Dendritic cell treated with granulocyte-macrophage colony-stimulating factor and Interleukin-4, amounts not matched to agents 40 ng/mL and 50 ng/mL, for 4 days (primary cell): ENCODE measurements around the gene TET3.

ENCODE experiments used
- H3K27ac Mint-ChIP-seq: one replicate; pipeline ENCODE4 v1.8.0; 2022; ENCODE audit warnings: mild to moderate bottlenecking, mixed read lengths
- H3K27me3 Mint-ChIP-seq: one replicate; pipeline ENCODE4 v1.8.0; 2022; ENCODE audit warnings: mild to moderate bottlenecking, mixed read lengths
- H3K36me3 Mint-ChIP-seq: one replicate; pipeline ENCODE4 v1.8.0; 2022; ENCODE audit warnings: low read depth, mixed read lengths
- H3K4me1 Mint-ChIP-seq: one replicate; pipeline ENCODE4 v1.8.0; 2022; ENCODE audit warnings: low read depth, mixed read lengths
- H3K4me3 Mint-ChIP-seq: one replicate; pipeline ENCODE4 v1.8.0; 2022; ENCODE audit warnings: mild to moderate bottlenecking, moderate library complexity, mixed read lengths
- H3K9me3 Mint-ChIP-seq: one replicate; pipeline ENCODE4 v1.8.0; 2022; ENCODE audit warnings: mixed read lengths
- intact Hi-C: fragments of 100-400 bp; cut with micrococcal nuclease; formaldehyde crosslinking; loops from one replicate; pipeline ENCODE4 v1.15.0; 2022

Gene TET3

DNA sequence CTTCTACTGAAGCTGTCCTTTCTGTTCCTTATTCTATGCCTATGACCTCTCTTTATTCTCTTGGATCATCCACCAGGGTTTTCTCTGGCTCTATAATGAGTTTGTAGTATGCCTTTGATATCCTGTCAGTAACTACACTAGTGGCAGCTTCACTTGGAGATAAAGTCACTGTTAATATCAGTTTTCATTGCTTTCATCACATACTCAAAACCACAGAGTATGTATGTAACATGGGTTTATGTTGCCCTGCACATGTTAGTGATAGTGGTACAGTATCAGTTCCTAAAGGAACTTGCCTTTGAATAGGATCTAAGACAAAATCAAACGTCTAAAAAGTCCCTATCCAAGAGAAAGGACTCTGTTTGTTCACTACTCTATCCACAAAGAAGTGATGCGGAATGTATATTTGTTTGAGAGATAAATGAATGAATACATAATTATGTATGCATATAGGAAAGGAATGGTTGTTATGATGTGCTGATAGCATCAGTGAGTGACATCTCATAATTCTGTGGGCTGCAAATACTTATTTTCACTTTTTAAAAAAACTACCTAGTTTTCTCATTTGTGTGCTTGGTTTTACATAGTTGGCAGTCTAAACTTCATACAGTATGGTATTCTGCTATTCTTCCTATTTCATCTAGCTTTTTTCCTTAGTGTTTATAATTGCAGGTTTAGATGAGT lies 45.1 kb downstream of the TET3 start:
- H3K4me3 Mint-ChIP-seq: peak overlapping the region; percentile 37
- no peak overlapping the region for H3K27ac Mint-ChIP-seq
- no peaks in the 10 kb centered on the region for H3K9me3 Mint-ChIP-seq
- peaks cover 75% of the 10 kb centered on the region for H3K4me1 Mint-ChIP-seq
- H3K36me3 Mint-ChIP-seq: peaks cover 20% of the 10 kb centered on the region
- intact Hi-C loops: loop anchor here (5.0 kb wide), 1 partner anchor 47 kb away; no protein-coding TSS in a partner anchor
- no peaks in the 10 kb centered on the region for H3K27me3 Mint-ChIP-seq

DNA sequence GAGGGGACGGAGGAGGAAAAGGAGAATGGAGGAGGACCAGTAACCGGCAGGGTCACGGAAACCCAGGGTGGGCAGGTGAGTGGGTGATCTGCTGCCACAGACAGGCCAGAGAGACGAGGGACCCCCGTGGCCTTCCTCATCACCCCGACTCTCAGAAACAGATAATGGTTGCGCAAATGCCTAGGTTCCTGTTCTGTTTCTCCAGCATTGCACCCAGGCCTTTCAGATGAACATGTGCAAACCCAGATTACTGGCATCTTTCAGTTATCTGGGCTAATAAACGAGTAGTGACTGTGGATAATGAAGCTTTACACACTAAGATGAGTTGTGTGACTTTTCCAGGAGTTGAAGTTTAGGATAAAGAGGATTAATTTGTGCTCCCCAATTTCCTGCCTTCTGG lies 46.5 kb downstream of the TET3 start:
- peak overlapping the region; percentile 57 for H3K4me3 Mint-ChIP-seq
- intact Hi-C loops: no loop called here
- peaks cover 76% of the 10 kb centered on the region for H3K4me1 Mint-ChIP-seq
- peaks cover 23% of the 10 kb centered on the region for H3K36me3 Mint-ChIP-seq
- peak overlapping the region; percentile 78 for H3K27ac Mint-ChIP-seq
- H3K27me3 Mint-ChIP-seq: no peaks in the 10 kb centered on the region
- no peaks in the 10 kb centered on the region for H3K9me3 Mint-ChIP-seq

DNA sequence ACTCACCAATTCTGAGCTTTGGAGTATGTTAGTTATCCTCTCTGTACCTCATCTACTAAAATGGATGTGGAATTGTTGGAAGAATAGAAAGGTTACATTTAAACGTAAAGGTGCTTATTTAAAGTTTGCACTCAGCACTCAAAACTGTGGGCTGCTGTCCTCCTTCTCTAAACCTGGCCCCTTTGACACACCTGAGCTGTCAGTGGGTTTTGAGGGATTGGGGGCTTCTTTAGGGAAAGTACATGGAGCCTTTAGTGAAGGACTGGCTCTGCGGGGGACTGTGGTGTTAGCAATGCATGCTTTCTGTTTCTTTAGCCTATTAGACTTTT lies 47.2 kb downstream of the TET3 start:
- intact Hi-C loops: no loop called here
- no peaks in the 10 kb centered on the region for H3K27me3 Mint-ChIP-seq
- H3K27ac Mint-ChIP-seq: peak overlapping the region; percentile 78
- peaks cover 76% of the 10 kb centered on the region for H3K4me1 Mint-ChIP-seq
- H3K4me3 Mint-ChIP-seq: peak overlapping the region; percentile 77
- H3K9me3 Mint-ChIP-seq: no peaks in the 10 kb centered on the region
- peaks cover 26% of the 10 kb centered on the region for H3K36me3 Mint-ChIP-seq

DNA sequence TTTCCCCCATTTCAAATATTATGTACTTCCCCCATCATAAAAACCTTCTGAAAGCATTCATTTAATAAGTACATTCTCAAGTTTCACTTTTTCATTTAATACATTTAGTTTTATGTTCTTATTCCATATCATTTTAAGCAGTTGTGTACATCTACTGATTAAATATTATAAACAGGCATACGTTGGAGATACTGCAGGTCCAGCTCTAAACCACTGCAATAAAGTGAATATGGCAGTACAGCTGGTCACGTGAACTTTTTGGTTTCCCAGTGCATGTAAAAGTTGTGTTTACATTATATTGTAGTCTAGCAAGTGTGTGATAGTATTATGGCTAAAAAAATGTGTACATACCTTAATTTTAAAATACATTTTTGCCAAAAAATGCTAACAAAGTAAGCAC lies 48.7 kb downstream of the TET3 start:
- intact Hi-C loops: no loop called here
- Mint-ChIP-seq H3K9me3 (no peaks in the 10 kb centered on the region), H3K27me3 (no peaks in the 10 kb centered on the region), H3K36me3 (peaks cover 33% of the 10 kb centered on the region), H3K27ac (no peak overlapping the region), H3K4me3 (no peak overlapping the region), H3K4me1 (peaks cover 83% of the 10 kb centered on the region)
